Vagina (tissue), 2 donors: ENCODE measurements around the gene FAH.

Experiments used
- POLR2A ChIP-seq, 2 donors: fragments of 450-650 bp; IDR thresholded peaks; one replicate each; pipeline ENCODE4 v1.6.1; 2017; ENCODE audit warnings: antibody characterized with exemption in 2 of 2, mild to moderate bottlenecking in 2 of 2, moderate library complexity in 2 of 2
- TF ChIP-seq, protein P1 (sequence below), 3 experiments: fragments of 450-650 bp in 2 of 3; fragments of 200-600 bp in 1 of 3; sonication (generic) in 1 of 3; IDR thresholded peaks; one replicate each; pipeline ENCODE4 v1.5.1; 2017 to 2019; ENCODE audit warnings: antibody characterized with exemption in 3 of 3, mild to moderate bottlenecking in 2 of 3, moderate library complexity in 2 of 3

DNA sequence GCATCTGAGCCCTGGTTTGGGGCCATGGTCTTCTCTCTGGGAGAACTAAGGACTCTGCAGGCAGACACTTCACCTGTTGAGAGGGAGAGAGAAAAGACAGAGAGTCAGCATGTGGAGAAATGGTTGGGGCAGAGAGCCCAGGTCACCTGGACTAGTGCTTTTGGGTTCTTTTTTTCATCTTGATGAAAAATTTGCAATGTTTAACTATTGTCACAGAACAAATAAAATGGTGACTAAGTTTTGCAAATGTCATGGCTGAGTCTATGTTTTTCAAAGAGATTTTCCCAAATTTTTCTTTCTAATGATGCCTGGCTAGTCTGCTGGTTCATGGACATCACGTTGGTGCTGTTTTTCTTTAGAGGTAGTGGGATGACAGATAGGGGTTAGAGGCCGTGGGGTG, 17.8 kb downstream of the FAH start:
- no peak for TF ChIP-seq POLR2A (IDR thresholded peaks at IDR 0.05)
- TF ChIP-seq, protein P1, sequence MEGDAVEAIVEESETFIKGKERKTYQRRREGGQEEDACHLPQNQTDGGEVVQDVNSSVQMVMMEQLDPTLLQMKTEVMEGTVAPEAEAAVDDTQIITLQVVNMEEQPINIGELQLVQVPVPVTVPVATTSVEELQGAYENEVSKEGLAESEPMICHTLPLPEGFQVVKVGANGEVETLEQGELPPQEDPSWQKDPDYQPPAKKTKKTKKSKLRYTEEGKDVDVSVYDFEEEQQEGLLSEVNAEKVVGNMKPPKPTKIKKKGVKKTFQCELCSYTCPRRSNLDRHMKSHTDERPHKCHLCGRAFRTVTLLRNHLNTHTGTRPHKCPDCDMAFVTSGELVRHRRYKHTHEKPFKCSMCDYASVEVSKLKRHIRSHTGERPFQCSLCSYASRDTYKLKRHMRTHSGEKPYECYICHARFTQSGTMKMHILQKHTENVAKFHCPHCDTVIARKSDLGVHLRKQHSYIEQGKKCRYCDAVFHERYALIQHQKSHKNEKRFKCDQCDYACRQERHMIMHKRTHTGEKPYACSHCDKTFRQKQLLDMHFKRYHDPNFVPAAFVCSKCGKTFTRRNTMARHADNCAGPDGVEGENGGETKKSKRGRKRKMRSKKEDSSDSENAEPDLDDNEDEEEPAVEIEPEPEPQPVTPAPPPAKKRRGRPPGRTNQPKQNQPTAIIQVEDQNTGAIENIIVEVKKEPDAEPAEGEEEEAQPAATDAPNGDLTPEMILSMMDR (IDR thresholded peaks at IDR 0.05), result no peak
